IPS-11a (cell line): ENCODE data around the gene AK4.

Experiments
- H3K4me3 ChIP-seq: one replicate; pipeline ENCODE4 v1.5.1; 2013; ENCODE audit warnings: low read depth, low read length, control low read depth

AK4 gene

DNA sequence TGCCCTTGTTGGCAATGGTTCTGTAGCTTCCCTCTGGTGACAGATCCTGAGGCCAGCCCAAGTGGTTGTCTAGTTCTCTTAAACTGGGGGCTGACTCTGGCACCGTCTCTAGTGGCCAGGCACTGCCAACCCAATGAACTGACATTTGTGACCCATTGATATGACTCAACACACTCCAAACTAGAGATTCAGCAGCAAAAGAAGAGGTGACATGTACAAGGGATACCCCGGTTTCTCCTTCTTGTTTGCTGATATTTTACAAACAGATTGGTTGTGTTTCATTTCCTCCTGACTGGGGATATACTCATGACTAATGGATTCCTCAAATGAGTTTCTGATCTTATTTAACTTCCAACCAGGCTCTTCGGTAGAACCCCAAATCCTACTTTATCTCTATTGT, 95.5 kb downstream of the AK4 start:
- no peak overlapping the region for H3K4me3 ChIP-seq

- H3K4me3 ChIP-seq, result no peak overlapping the region
Observed at GRCh38 chr1:65245295-65245694, 97.3 kb downstream of the AK4 start.

DNA sequence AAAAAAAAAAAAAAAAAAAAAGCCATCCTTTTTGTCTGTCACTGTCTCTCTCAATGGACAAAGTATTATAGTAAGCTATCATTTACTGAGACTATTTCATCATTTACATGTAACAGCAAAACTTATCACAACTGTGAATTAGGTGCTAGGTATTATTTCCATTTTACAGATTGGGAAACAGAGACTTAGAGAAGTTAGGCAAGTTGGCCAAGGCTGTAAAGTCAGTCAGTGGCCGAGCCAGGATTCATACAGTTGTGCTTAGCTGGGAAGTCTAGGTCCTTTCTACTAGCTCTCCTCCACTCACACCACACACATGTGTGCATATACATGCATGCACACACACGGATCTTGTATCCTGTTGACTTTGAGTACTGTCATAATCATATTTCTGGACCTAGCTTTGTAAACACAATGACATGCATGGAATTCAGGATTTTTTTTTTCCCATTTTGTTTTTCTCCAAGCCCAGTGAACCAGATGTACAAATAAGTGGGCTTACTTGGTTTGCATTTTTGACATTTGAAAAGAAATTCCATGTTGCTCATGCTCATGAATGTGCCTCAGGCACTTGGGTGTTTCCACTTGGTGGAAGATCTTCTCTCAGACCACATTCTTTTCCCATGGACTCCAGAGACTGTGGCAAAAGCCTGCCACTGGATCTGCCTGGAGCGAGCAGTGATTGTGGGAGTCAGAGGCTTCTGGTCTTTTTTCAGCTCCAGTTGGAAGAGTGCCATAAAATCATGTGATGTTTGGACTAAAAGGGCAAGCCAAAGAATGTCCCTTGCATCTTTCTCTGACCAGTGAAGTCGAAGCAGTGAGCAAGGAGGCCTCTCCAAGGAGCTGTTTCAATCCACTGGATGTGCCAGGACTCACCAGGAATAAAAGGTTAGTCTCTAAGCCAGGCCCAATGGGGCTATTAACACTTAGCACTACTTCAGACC, 99.7 kb downstream of the AK4 start:
- no peak overlapping the region for H3K4me3 ChIP-seq

GRCh38 chr1:65250826-65251225, 102.8 kb downstream of the AK4 start:
- H3K4me3 ChIP-seq, result no peak overlapping the region

- H3K4me3 ChIP-seq, result peak overlapping the region; percentile 64
Observed at GRCh38 chr1:65253800-65254319, 105.9 kb downstream of the AK4 start.

DNA sequence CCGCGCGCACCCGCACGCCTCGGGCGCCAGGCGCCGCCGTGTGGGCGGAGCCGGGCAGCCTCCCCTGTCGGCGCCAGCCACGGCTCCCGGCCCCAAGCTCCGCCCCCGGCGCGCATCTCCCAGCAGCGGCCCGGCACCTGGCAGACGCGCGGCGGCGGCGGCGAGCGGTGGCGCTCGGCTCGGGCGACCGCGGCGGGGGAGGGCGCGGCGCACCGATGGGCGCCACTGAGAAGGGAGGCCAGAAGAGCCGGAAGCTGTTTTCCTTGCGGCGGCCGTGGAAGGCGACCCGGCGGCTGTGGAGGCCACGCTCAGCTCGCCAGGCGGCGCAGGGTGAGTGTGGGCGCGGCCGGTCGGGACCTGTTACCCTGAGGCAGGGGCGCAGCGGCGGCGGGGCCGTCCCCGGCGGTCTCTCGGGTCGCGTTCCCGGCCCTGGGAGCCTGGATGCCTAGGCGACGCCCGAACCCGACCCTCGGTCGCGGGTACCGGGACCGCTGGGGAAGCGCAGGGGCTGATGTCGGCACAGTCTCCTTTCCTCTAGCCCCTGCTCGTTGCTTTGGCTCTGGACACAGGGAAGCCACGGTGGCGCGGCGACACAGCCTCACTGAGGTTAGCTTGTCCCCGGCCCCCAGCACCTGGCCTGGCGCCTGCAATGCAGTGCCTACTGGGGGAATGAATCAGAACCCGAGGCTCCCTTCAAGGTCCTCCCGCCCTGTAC, 106.5 kb downstream of the AK4 start:
- peak overlapping the region; percentile 72 for H3K4me3 ChIP-seq

DNA sequence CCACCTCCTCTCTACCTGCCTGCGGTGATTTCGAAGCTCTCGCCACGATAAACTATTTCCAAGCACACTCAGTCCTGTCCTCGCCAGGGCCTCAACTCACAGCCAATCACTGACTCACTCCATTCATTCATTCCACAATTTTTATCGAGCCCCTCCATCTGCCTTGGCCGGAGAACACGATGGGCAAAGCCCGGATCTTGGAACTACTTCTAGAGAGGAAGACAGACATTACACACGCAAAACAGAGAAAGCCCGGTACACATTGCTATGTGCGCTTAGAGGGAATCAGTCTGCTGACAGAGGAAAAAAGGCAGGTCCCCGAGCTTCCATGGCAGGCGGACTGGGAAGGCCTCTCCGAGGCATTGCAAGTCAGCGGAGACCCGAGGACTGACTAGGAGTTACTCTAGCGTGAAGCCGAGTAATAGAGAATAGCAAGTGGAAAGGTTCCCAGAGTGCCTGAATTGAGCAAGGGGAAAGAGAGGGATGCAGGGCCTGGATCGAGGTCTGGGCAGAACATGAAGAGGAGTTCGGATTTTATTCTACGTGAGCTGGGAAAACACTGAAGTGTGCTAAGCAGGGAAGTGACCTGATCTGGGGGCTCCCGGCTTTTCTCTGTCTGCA, 107.1 kb downstream of the AK4 start:
- H3K4me3 ChIP-seq, result peak overlapping the region; percentile 72

DNA sequence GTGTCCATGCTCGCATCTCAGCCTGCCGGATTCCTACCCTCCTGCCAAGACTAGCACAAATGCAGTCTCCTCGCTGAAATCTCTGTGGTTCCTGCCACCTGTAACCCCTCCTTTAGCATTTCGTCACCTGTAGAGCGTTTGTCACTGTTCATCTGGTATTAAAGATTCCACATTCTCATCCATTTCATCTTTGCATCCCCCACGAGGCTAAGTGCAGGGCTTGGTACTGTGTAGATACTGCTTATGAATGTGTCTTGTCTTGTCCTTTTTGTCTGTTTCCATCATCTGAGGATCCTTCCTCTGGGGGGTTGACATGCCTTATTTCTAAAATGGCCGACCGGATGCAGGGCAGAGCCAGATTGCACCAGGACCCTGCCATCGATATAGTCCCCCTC, 107.7 kb downstream of the AK4 start:
- H3K4me3 ChIP-seq, result peak overlapping the region; percentile 72

- H3K4me3 ChIP-seq, result no peak overlapping the region
Observed at GRCh38 chr1:65256860-65257708, 109.1 kb downstream of the AK4 start.

DNA sequence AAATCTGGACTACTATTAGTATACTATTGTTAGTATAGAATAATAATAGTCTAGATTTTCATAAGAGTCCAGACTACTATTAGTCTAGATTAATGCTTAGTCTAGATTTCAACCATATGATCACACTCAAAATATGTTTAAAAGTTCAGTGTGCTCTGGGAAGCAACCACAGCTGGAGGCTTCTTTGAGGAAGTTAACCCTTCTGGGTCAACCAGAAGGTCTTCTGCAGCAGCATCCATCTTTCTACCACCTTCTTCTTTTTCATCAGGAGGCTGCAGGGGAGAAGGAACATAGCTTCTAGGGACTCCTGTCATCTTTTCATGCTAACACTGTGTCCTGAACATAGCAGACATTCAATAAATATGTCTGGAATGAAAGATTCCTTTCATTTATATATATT, 110.1 kb downstream of the AK4 start:
- no peak overlapping the region for H3K4me3 ChIP-seq

DNA sequence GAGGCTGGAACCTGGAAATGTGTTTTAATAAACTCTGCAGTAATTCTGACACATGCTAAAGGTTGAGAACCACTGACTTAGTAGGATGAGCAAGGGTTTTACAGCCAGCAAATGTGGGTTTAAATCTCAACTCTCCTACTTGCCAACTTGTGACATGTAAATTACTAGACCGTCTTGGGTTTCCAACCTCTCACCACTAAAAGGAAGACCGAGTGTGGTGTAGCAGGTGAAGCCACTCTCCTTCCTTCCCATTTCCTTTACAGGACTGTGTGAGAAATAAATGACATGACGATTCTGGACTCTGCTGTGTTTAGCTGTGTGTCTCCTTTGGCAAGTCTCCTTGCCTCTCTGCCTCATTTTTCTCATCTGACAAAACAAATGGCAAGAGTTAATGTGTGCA, 111.8 kb downstream of the AK4 start:
- no peak overlapping the region for H3K4me3 ChIP-seq

DNA sequence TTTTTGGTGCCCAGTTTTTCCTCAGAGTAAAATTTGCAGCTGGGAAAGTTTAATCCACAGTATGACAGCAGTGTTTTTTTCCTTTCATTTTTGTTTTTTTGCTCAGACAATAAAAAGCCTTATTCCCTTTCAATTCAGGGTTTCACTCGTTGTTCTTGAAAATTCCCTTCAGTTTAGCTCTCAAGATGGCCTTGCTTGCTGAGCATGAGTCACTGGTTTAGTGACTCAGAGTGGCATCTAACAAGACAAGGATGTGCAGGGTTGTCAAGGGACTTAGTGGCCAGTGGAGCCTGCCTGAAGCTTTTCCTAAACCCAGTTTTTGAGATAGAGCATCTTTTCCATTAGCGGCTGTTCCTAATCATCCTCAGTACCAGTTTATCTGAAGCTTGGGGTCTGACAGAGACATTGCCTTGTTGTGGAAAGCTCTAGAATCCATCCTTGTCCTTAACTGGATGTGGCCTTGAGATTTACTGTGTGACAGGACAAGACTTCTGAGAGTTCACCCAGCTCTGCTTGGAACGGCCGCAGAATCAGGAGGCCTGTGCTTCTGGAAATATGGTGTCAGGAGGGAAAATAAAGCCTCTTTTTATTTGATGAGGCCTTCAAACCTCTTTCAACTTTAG, 113.0 kb downstream of the AK4 start:
- H3K4me3 ChIP-seq, result no peak overlapping the region

GRCh38 chr1:65263286-65263685, 115.3 kb downstream of the AK4 start:
- H3K4me3 ChIP-seq, result no peak overlapping the region

DNA sequence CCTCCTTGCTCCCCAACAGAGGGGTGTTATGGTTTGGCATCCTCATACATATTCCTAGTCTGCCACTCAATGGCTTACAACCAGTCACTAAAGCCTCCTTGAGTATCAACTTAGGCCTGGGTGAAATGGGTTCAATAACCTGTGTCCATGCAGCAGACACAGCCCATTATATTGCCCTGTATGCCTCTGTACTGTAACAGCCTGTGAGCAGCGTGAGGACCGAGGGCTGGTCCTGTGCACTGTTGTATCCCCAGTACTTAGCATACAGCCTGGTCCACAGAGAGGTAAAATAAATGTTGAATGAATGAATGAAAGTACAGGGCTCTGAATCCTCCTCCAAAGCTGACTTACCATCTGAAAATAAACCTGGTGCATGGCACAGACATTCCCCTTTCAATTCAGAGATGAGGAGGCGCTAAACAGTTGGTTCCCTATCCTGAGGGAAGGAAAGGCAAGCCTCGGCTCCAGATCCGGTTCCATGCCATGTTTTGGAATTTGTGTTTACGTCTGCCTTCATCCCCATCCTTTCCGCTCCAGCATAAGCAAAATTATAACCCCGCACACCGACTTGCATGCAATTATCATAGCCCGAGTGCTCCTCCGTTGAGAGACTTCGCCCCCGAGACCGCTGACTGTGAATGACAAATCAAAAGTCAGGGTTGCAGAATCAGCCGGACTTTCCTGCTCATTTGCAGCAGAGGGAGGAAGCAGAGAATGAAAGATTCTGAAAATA, 116.4 kb downstream of the AK4 start:
- H3K4me3 ChIP-seq, result peak overlapping the region; percentile 50

DNA sequence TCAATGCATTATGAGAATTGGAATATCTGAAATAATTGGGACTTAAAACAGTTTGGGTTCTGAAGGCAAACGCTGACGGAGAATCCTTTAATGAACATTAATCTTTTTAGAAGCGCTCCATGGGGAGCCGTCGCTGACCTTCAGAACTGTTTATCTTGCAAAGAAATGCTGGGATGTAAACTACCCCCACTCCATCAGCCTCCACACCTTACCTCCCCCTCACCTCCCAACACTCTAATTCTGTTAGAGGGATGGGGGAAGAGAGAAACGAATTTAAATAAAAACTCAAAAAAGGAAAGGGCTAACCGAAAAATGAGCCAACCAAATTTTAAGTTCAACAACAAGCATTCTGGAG, 117.3 kb downstream of the AK4 start:
- peak overlapping the region; percentile 35 for H3K4me3 ChIP-seq

- peak overlapping the region; percentile 35 for H3K4me3 ChIP-seq
Observed at GRCh38 chr1:65265651-65266351, 117.8 kb downstream of the AK4 start.

GRCh38 chr1:65266476-65266875, 118.5 kb downstream of the AK4 start:
- no peak overlapping the region for H3K4me3 ChIP-seq

DNA sequence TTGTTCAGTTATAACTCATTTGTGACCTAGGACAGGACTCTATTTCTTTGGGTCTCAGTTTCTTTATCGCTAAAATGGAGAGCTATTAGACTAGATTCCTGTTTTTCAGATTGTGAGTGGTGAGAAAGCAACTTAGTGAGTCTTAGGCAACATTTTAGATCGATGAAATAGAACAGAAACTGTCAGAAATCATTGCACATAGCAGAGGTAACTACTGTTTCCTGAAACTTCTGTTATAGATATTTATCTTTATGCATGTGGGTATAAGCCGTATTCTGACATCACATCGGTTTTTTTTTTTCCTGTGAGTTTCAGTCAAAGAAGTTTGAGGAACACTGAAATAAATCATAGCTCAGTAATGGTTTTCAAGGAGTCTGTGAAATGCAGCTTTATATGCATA, 119.3 kb downstream of the AK4 start:
- H3K4me3 ChIP-seq, result no peak overlapping the region

GRCh38 chr1:65267683-65268082, 119.7 kb downstream of the AK4 start:
- H3K4me3 ChIP-seq, result no peak overlapping the region
